Measurements from ENCODE around the gene PNMA6E.
A peak's percentile ranks its signal among the peaks of the same experiment; 100 is the strongest.

The PNMA6E gene

GRCh38 chrX:153434801-153435200 lies 33.7 kb upstream of the PNMA6E start:
- no peak for DNase-seq

GRCh38 chrX:153433781-153434285 lies 32.7 kb upstream of the PNMA6E start:
- DNase-seq = no peak

- no peak for DNase-seq
Observed at GRCh38 chrX:153433161-153433680, 32.1 kb upstream of the PNMA6E start.

- DNase-seq = no peak
Observed at GRCh38 chrX:153430796-153431195, 29.6 kb upstream of the PNMA6E start.

GRCh38 chrX:153426204-153426603 lies 25.1 kb upstream of the PNMA6E start:
- no peak for DNase-seq

GRCh38 chrX:153423652-153424051 lies 22.5 kb upstream of the PNMA6E start:
- no peak for DNase-seq

GRCh38 chrX:153421856-153422255 lies 20.7 kb upstream of the PNMA6E start:
- no peak for DNase-seq

GRCh38 chrX:153420851-153421599 lies 19.9 kb upstream of the PNMA6E start:
- DNase-seq = no peak

- no peak for DNase-seq
Observed at GRCh38 chrX:153417637-153418036, 16.5 kb upstream of the PNMA6E start.

- no peak for DNase-seq
Observed at GRCh38 chrX:153416781-153417450, 15.8 kb upstream of the PNMA6E start.

- peak; percentile 75 for DNase-seq
Observed at GRCh38 chrX:153414856-153415510, 13.8 kb upstream of the PNMA6E start.

- DNase-seq = no peak
Observed at GRCh38 chrX:153413731-153414130, 12.6 kb upstream of the PNMA6E start.

GRCh38 chrX:153412746-153413720 lies 11.9 kb upstream of the PNMA6E start:
- no peak for DNase-seq

GRCh38 chrX:153411988-153412574 lies 10.9 kb upstream of the PNMA6E start:
- no peak for DNase-seq

GRCh38 chrX:153411255-153411987 lies 10.3 kb upstream of the PNMA6E start, which contains the start of gene ZFP92:
TSS of gene ZFP92 (plus strand) at chrX:153411472. CDS start at chrX:153418323, 6,851 bp downstream.
- DNase-seq = peak; percentile 50

- no peak for DNase-seq
Observed at GRCh38 chrX:153410888-153411254, 9.7 kb upstream of the PNMA6E start.

GRCh38 chrX:153410373-153410772 lies 9.2 kb upstream of the PNMA6E start:
- DNase-seq = no peak

GRCh38 chrX:153409414-153410101 lies 8.4 kb upstream of the PNMA6E start:
- DNase-seq = no peak

- no peak for DNase-seq
Observed at GRCh38 chrX:153408871-153409351, 7.8 kb upstream of the PNMA6E start.

- no peak for DNase-seq
Observed at GRCh38 chrX:153408221-153408721, 7.1 kb upstream of the PNMA6E start.
